ENCODE data around the gene TIGD1.
"Not testable (repeated sequence)": the region's sequence is repeated elsewhere in the genome, so short reads cannot be mapped to it uniquely, and the experiment has no call there.

TIGD1 gene

DNA sequence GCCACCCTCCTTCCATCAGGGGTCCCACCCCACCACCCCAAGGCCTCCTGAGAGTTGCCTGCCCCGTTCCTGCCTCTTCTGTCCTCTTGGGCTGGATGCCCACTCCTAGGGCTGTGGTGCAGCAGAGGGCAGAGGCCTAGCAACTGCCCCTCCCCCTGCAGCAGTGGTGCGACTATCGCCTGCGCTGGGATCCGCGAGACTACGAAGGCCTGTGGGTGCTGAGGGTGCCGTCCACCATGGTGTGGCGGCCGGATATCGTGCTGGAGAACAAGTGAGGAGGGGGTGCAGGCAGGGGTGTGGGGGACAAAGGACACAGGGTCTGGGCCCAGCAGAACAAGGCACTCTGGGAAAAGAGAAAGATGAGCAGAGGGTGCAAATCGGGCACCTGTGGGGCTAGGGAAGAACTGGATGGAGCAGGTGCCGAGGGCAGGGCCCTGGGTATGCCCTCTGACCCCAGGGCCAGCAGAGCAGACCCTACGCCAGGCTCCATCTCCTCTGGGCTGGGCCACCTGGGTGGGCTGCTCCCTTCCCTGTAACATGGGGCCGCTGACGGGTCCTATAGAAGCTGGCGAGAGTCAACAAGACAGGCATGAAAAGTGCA is 9.8 kb downstream of the TIGD1 start:
- DNase-seq (ENCODE audit: extremely low read depth in 1 of 2, low read depth in 1 of 2): no peak

DNA sequence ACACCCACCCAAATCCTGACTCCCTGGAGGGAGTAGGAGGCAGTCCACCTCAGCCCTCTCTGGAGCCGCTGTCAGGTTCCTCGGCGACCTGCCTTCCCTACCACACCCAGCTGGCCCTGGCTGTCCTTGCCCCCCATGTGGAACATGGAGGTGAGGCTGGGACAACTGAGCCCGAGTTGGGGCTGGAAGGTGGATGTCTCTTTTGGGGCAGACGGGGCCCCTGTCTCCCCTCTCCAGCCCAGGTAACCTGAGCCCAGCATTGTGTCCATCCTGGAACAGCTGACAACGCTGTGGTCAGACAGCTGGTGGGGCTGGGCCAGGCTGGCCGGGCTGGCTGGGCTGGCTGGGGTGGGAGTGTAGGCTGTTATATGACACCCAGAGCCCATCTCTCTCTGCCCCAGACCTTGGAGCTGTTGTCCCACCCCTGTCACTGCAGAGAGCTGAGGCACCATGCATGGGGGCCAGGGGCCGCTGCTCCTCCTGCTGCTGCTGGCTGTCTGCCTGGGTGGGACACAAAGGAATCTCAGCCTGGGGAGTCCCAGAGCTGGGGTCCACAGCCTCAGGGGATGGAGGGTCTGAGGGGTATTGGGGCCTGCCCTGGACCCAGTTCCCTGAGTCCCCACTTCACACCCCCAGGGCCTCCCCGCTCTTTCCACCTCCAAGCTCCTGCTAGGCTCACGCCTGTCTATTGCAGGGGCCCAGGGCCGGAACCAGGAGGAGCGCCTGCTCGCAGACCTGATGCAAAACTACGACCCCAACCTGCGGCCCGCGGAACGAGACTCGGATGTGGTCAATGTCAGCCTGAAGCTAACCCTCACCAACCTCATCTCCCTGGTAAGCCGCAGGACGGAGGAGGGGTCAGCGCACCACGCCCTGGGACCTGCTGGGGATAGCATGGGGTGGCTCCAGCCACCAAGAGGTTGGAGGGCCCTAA is 10.8 kb downstream of the TIGD1 start, which contains the start of gene CHRNG:
Gene CHRNG (plus strand): TSS at position 395 of the 934 bp plus-strand sequence. CDS start 56 bp downstream, at position 451.
- no peak for DNase-seq (ENCODE audit: extremely low read depth in 1 of 2, low read depth in 1 of 2)

DNA sequence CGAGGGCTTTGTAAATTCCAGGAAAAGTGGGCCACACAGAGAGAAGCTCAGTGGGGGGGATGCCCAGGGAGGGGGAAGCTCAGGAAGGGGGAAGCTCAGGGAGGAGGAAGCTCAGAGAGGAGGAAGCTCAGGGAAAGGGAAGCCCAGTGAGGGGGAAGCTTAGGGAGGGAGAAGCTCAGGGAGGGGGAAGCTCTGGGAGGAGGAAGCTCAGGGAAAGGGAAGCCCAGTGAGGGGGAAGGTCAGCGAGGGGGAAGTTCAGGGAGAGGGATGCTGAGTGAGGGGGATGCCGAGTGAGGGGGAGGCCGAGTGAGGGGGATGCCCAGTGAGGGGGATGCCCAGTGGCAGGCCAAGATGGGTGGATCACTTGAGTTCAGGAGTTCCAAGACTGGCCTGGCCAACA is 11.7 kb downstream of the TIGD1 start:
- no peak for DNase-seq (ENCODE audit: extremely low read depth in 1 of 2, low read depth in 1 of 2)

GRCh38 chr2:232537499-232537898 is 12.9 kb downstream of the TIGD1 start:
- DNase-seq (ENCODE audit: extremely low read depth in 1 of 2, low read depth in 1 of 2): no peak

GRCh38 chr2:232537079-232537478 is 13.3 kb downstream of the TIGD1 start:
- no peak for DNase-seq (ENCODE audit: extremely low read depth in 1 of 2, low read depth in 1 of 2)

DNA sequence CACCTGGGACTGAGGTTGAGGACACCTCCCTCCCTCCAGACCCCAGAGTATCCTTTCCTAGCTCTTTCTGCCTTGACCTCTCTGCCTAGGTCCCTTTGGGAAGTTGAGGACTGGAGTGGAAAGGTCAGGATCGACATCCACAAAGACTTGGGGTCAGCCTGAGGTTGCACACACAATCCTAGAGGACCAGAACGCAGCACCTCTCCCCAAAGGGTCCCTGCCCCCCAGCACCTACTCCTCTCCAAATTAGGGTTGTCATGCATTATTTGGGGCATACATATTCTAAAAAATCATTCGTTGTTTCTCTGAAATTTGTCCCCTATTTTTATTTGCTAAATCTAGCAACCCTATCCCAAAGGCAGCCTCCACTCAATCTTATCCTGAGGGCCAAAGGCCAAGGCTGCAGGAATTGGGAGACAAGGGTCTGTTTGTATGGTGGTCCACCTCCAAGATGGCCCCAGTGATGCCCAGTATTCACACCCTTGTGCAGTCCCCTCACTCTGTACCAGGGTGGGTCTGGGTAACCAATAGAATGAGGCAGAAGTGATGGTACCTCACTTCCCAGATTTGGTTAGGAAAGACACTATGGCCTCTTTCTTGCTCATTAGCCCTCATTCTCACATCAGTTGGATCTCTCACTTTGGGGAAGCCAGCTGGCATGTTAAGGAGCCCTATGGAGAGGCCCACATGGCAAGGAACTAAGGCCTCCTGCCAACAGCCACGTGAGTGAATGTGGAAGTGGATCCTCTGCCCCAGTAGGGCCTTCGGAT is 14.4 kb downstream of the TIGD1 start:
- no peak for DNase-seq (ENCODE audit: extremely low read depth in 1 of 2, low read depth in 1 of 2)

DNA sequence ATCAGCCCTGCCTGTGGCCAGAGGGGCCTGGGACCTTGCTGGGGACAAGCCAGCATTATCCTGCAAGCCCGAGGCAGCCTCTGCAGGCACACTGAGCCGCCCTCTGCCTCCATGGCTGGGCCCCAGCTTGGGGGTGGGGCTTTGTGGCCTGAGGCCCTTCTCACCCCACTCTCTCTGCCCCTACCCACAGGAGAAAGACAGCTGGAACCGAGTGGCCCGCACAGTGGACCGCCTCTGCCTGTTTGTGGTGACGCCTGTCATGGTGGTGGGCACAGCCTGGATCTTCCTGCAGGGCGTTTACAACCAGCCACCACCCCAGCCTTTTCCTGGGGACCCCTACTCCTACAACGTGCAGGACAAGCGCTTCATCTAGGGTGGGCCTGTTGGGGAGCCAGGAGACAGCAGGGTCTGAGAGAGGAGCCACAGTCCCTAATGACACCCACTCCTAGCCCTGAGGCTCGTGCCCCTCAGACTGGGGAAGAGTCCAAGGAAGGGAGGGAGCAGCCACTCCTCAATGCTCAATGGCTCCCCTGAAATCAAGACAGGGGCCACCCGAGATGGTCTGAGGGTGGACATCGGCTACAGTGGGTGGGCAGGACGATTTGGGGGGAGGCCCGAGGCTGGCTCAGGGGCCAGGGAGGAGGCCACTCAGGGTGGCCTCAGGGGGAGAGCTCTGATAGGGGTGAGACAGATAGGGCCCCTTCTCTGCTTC is 15.3 kb downstream of the TIGD1 start:
- DNase-seq (ENCODE audit: extremely low read depth in 1 of 2, low read depth in 1 of 2): no peak

- DNase-seq (ENCODE audit: extremely low read depth in 1 of 2, low read depth in 1 of 2): no peak
Measured at GRCh38 chr2:232533944-232534710, 16.2 kb downstream of the TIGD1 start.

GRCh38 chr2:232532821-232533220 is 17.5 kb downstream of the TIGD1 start:
- DNase-seq (ENCODE audit: extremely low read depth in 1 of 2, low read depth in 1 of 2): not testable (repeated sequence)

DNA sequence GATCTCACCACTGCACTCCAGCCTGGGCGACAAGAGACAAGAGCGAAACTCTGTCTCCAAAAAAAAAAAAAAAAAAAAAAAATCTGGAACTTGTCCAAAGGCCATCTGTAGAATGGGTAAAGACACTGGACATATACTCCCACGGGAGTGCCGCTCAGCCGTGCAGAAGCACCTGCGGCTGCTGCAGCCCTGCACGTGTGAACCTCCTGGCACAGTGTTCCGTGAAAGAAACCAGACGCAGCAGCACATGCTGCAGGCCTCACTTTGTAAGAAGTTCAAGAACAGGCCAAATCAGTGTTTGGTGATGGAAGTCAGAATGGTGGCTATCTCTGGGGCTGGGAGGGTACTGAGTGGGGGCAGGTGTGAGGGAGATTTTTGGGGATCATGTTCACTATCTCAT is 17.9 kb downstream of the TIGD1 start:
- DNase-seq (ENCODE audit: extremely low read depth in 1 of 2, low read depth in 1 of 2): no peak

DNA sequence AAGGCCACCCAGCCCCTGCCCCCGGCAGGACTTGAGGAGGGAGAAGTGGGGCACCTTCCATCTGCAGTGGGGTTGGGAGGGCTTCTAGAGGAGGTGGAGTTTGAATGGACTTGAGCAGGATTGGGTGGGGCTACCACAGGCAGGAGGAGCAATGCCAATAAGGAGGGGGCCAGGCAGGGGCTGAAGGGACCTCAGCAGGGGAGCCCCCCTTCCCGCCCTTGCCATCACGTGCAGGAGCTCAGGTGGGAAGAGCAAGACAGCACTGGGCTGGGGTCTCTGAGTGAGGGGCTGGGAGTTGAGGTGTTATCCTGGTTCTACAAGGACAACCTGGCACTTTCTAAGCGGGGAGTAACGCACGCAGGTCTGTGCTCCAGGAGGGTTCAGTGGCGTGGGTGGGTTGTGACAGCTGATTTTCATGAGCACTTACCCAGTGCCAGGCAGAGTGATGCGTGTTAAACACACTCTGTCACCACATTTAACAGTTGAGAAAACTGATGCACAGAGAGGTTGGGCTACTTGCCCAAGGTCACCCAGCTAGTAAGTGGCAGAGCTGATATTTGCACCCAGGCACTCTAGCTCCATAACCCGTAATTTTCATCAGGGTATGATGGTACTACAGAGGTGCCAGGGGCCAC is 19.6 kb downstream of the TIGD1 start:
- no peak for DNase-seq (ENCODE audit: extremely low read depth in 1 of 2, low read depth in 1 of 2)

DNA sequence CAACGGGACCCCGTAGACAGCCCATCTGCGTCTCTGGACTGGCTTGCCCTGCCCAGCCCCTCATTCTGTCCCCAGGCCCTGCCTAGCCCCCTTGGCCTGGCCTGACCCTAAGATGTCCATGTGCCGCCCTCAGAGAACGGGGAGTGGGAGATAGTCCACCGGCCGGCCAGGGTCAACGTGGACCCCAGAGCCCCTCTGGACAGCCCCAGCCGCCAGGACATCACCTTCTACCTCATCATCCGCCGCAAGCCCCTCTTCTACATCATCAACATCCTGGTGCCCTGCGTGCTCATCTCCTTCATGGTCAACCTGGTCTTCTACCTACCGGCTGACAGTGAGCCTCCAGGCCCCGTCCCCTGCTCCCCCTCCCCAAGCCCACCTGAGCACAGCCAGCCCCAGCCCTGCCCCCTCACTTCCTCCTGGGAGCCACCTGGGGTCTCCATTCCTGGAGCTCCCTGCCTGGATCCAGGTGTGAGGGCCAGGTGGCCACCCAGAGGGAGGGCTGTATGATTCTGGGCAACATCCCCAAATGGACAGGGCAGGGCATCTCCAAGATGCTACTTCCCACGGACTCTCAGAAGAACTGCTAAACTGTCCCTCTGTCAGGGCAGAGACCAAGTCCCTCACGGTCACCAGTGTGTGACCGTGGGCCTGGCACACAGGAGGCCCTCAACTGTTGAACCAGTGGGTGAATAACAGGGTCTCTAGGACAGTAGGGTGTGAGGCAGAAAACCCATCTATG is 20.4 kb downstream of the TIGD1 start:
- no peak for DNase-seq (ENCODE audit: extremely low read depth in 1 of 2, low read depth in 1 of 2)

DNA sequence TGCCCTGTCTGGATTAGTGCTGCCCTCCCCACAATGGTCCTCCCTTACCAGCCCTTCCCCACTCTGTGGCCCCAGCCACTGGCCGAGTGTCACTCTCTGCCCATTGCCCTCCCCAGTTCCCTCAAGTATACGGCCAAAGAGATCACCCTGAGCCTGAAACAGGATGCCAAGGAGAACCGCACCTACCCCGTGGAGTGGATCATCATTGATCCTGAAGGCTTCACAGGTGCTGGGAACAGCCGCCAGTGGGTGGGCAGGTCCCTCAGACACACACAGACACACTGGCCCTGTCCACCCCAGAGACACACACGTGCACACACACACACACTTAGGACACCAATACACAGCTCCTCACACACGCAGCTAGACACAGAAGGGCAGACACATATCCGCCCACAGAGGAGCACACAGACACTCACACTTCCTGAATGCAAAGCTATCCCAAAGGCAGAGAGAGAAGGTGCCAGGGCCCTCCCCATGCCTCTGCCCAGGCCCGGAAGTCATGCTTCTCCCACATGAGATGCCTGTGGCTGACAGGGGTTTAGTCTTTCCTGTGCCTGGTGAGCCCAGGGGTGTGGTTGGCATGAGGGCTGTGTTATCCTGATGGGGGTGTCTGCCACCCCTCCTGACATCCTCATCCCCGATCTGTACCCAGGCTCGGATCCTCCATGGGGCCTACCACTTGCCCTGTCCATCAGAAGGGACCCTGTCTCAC is 21.5 kb downstream of the TIGD1 start:
- DNase-seq (ENCODE audit: extremely low read depth in 1 of 2, low read depth in 1 of 2): no peak

- DNase-seq (ENCODE audit: extremely low read depth in 1 of 2, low read depth in 1 of 2): no peak
Measured at GRCh38 chr2:232527905-232528470, 22.4 kb downstream of the TIGD1 start.

GRCh38 chr2:232526372-232526941 is 23.9 kb downstream of the TIGD1 start:
- DNase-seq (ENCODE audit: extremely low read depth in 1 of 2, low read depth in 1 of 2): no peak

DNA sequence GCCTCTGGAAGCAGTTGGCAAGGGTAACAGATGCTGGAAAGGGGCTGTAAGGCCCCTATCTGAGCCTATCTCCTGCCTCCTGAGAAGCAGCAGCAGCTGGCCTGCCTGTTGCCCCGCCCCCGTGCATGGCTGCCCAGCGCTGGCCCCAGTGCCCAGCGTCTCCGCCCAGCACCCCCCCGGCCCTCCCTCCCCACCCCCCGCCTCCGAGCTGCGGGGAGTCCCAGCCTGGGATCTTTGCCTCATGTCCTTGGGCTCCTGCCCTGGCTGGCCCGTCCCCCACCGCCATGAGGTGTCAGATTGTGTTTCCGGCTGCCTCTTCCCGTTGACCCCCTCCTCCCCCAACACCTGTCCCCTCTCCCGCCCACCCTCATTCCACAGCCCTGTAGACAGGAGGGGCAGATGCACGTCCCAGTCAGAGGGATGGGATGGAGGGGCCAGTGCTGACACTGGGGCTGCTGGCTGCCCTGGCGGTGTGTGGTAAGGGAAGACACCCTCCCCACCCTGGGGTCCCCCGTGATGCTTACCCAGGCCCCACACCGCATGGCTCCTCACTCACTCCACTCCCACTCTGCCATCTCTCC is 24.5 kb downstream of the TIGD1 start, which contains the start of gene CHRND:
Gene CHRND (plus strand): TSS at position 370 of the 581 bp plus-strand sequence. CDS start 56 bp downstream, at position 426.
- no peak for DNase-seq (ENCODE audit: extremely low read depth in 1 of 2, low read depth in 1 of 2)

- no peak for DNase-seq (ENCODE audit: extremely low read depth in 1 of 2, low read depth in 1 of 2)
Measured at GRCh38 chr2:232525199-232525598, 25.2 kb downstream of the TIGD1 start.

Measured in stimulated activated CD8-positive, alpha-beta memory T cell treated with anti-CD3 and anti-CD28 coated beads, Interleukin-7, amount 100 ng/mL, for 48 hours (primary cell).